Head of caudate nucleus (tissue), 42 donors: ENCODE data around the gene ANKRD33B.

Source experiments
- DNase-seq, 42 donors: peaks; one replicate each; pipeline versions ENCODE4 v3.0.0 to v3.0.0-alpha.2; 2020 to 2021; ENCODE audit warnings: mixed read lengths in 7 of 42
- intact Hi-C: fragments of 100-400 bp; cut with DNase I; formaldehyde crosslinking; loops from one replicate; pipeline ENCODE4 v1.15.0; 2022

ANKRD33B gene

GRCh38 chr5:10706326-10706725 lies 142.5 kb downstream of the ANKRD33B start:
- no peak for DNase-seq
- intact Hi-C loops = no loop called here
